ENCODE data around the gene KEL.

Gene KEL

DNA sequence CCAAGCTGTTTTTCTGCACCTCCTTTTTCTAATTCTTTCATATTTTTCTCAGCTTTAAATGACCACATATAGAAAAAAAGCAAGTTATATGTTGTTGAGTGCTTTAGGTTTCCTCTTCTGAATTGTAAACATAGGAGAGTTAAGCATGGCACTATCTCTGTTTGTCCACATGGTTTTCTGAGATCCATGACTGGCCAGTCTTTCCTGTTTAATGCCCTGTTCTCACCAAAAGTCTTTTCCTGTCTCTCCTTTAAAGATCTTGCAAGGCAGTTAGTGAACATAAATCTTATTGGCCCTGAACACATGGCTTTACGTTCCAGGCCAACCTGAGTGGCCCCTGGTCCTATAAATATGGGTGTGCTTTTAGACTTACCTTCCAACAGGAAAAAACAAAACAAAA is 48.0 kb downstream of the KEL start:
- no peak for DNase-seq (ENCODE audit: extremely low spot score)
- TF ChIP-seq ELF4 (IDR thresholded peaks at IDR 0.05) (no peak), ZNF384 (IDR thresholded peaks at IDR 0.05) (no peak), FOXA1 (IDR thresholded peaks at IDR 0.05) (no peak), BHLHE40 (IDR thresholded peaks at IDR 0.05; ENCODE audit: borderline replicate concordance) (no peak), TARDBP (IDR thresholded peaks at IDR 0.05) (no peak), SUZ12 (IDR thresholded peaks at IDR 0.05) (no peak), SP1 (IDR thresholded peaks at IDR 0.05) (no peak), ARNT (IDR thresholded peaks at IDR 0.05) (no peak), FOXM1 (IDR thresholded peaks at IDR 0.05; ENCODE audit: borderline replicate concordance) (no peak), LEF1 (IDR thresholded peaks at IDR 0.05; ENCODE audit: borderline replicate concordance) (no peak), L3MBTL2 (conservative IDR thresholded peaks at IDR 0.05) (no peak)
- CTCF ChIA-PET: no interaction called here
- POLR2A ChIA-PET: no interaction called here

DNA sequence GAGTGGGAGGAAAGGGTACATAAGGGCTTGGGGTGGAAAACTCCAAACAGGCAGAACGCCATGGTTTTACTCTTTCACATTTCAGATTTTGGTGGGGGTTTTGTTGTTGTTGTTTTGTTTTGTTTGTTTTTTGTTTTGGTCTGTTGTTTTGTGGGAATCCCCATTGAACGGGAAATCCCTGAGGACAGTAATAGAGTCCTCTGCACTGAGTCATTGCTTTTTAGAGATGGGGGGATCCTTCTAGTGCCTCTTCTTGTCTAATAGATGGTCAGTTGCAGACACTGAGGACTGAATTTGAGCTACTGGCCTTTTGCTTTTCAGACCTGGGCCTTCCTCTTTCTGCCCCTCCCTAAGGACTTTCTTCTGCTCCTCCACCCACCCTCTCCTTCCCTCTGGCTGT is 48.6 kb downstream of the KEL start:
- ChIA-PET CTCF (no interaction called here), POLR2A (no interaction called here)
- DNase-seq (ENCODE audit: extremely low spot score): no peak
- TF ChIP-seq L3MBTL2 (conservative IDR thresholded peaks at IDR 0.05) (no peak), SUZ12 (IDR thresholded peaks at IDR 0.05) (no peak), SP1 (IDR thresholded peaks at IDR 0.05) (no peak), PKNOX1 (IDR thresholded peaks at IDR 0.05) (no peak), CTBP1 (IDR thresholded peaks at IDR 0.05; ENCODE audit: borderline replicate concordance) (no peak), TARDBP (IDR thresholded peaks at IDR 0.05) (no peak), BHLHE40 (IDR thresholded peaks at IDR 0.05; ENCODE audit: borderline replicate concordance) (no peak), ELF4 (IDR thresholded peaks at IDR 0.05) (no peak), LEF1 (IDR thresholded peaks at IDR 0.05; ENCODE audit: borderline replicate concordance) (no peak), HDGF (IDR thresholded peaks at IDR 0.05; ENCODE audit: borderline replicate concordance) (no peak), NFRKB (IDR thresholded peaks at IDR 0.05) (no peak), FOXK2 (IDR thresholded peaks at IDR 0.05) (no peak), ARNT (IDR thresholded peaks at IDR 0.05) (no peak), FOXM1 (IDR thresholded peaks at IDR 0.05; ENCODE audit: borderline replicate concordance) (no peak), FOXA1 (IDR thresholded peaks at IDR 0.05) (no peak)

GRCh38 chr7:142913051-142913450 is 49.1 kb downstream of the KEL start:
- DNase-seq (ENCODE audit: extremely low spot score): no peak
- TF ChIP-seq CTBP1 (IDR thresholded peaks at IDR 0.05; ENCODE audit: borderline replicate concordance): no peak
- TF ChIP-seq TARDBP (IDR thresholded peaks at IDR 0.05): no peak
- no peak for TF ChIP-seq SUZ12 (IDR thresholded peaks at IDR 0.05)
- TF ChIP-seq ELF4 (IDR thresholded peaks at IDR 0.05): no peak
- TF ChIP-seq L3MBTL2 (conservative IDR thresholded peaks at IDR 0.05): no peak
- no peak for TF ChIP-seq FOXA1 (IDR thresholded peaks at IDR 0.05)
- TF ChIP-seq FOXK2 (IDR thresholded peaks at IDR 0.05): no peak
- no peak for TF ChIP-seq SP1 (IDR thresholded peaks at IDR 0.05)
- no peak for TF ChIP-seq HDGF (IDR thresholded peaks at IDR 0.05; ENCODE audit: borderline replicate concordance)
- no peak for TF ChIP-seq NFRKB (IDR thresholded peaks at IDR 0.05)
- TF ChIP-seq FOXM1 (IDR thresholded peaks at IDR 0.05; ENCODE audit: borderline replicate concordance): no peak
- TF ChIP-seq LEF1 (IDR thresholded peaks at IDR 0.05; ENCODE audit: borderline replicate concordance): no peak
- no peak for TF ChIP-seq PKNOX1 (IDR thresholded peaks at IDR 0.05)
- TF ChIP-seq ARNT (IDR thresholded peaks at IDR 0.05): no peak
- ChIA-PET POLR2A (no interaction called here), CTCF (no interaction called here)

GRCh38 chr7:142910481-142910880 is 51.7 kb downstream of the KEL start:
- ChIA-PET CTCF (no interaction called here), POLR2A (no interaction called here)
- TF ChIP-seq CTBP1 (IDR thresholded peaks at IDR 0.05; ENCODE audit: borderline replicate concordance) (no peak), FOXA1 (IDR thresholded peaks at IDR 0.05) (no peak), FOXM1 (IDR thresholded peaks at IDR 0.05; ENCODE audit: borderline replicate concordance) (no peak), ELF4 (IDR thresholded peaks at IDR 0.05) (no peak), BHLHE40 (IDR thresholded peaks at IDR 0.05; ENCODE audit: borderline replicate concordance) (no peak), LEF1 (IDR thresholded peaks at IDR 0.05; ENCODE audit: borderline replicate concordance) (no peak), TARDBP (IDR thresholded peaks at IDR 0.05) (no peak), PKNOX1 (IDR thresholded peaks at IDR 0.05) (no peak), SUZ12 (IDR thresholded peaks at IDR 0.05) (no peak)
- no peak for DNase-seq (ENCODE audit: extremely low spot score)

- POLR2A ChIA-PET: no interaction called here
- TF ChIP-seq ELF4 (IDR thresholded peaks at IDR 0.05): no peak
- TF ChIP-seq ZNF384 (IDR thresholded peaks at IDR 0.05): no peak
- TF ChIP-seq L3MBTL2 (conservative IDR thresholded peaks at IDR 0.05): no peak
- TF ChIP-seq CTBP1 (IDR thresholded peaks at IDR 0.05; ENCODE audit: borderline replicate concordance): no peak
- TF ChIP-seq FOXA1 (IDR thresholded peaks at IDR 0.05): no peak
- no peak for TF ChIP-seq ARNT (IDR thresholded peaks at IDR 0.05)
- TF ChIP-seq FOXM1 (IDR thresholded peaks at IDR 0.05; ENCODE audit: borderline replicate concordance): no peak
- TF ChIP-seq FOXK2 (IDR thresholded peaks at IDR 0.05): no peak
- no peak for TF ChIP-seq SUZ12 (IDR thresholded peaks at IDR 0.05)
- TF ChIP-seq SP1 (IDR thresholded peaks at IDR 0.05): no peak
- no peak for TF ChIP-seq HDGF (IDR thresholded peaks at IDR 0.05; ENCODE audit: borderline replicate concordance)
- no peak for TF ChIP-seq TARDBP (IDR thresholded peaks at IDR 0.05)
- no peak for TF ChIP-seq PKNOX1 (IDR thresholded peaks at IDR 0.05)
- CTCF ChIA-PET: no interaction called here
- no peak for DNase-seq (ENCODE audit: extremely low spot score)
These were observed 52.1 kb downstream of the KEL start for GRCh38 chr7:142910031-142910433.
